ENCODE measurements around the gene CADPS2.

DNA sequence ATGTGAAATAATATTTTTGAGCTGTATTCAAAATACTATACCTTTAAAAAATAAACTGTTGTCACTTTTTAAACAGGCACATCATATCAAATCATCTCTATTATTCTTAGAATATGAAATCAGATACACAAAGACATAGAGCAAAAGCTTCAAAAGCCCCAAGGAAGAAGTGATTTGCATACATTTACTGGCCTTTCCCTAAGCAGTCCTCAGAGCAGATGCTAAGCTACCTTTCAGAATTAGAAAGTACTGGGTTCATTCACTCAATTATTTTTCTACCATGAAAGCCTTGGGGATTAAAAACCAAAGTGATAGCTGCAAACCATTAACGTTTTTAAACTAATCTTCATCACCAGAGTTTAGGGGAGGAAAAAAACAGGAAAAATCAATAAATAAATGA, 127.8 kb downstream of the CADPS2 start:
- TF ChIP-seq TAF1 (IDR thresholded peaks at IDR 0.05; ENCODE audit: borderline replicate concordance, insufficient read depth, low read length): no peak
- no peak for TF ChIP-seq FOXP2 (optimal IDR thresholded peaks at IDR 0.05; ENCODE audit: borderline replicate concordance, extremely low read depth, extremely low read length, insufficient read depth)
- no peak for TF ChIP-seq POLR2AphosphoS5 (IDR thresholded peaks at IDR 0.05; ENCODE audit: low read depth, low read length)
- TF ChIP-seq, protein P1, sequence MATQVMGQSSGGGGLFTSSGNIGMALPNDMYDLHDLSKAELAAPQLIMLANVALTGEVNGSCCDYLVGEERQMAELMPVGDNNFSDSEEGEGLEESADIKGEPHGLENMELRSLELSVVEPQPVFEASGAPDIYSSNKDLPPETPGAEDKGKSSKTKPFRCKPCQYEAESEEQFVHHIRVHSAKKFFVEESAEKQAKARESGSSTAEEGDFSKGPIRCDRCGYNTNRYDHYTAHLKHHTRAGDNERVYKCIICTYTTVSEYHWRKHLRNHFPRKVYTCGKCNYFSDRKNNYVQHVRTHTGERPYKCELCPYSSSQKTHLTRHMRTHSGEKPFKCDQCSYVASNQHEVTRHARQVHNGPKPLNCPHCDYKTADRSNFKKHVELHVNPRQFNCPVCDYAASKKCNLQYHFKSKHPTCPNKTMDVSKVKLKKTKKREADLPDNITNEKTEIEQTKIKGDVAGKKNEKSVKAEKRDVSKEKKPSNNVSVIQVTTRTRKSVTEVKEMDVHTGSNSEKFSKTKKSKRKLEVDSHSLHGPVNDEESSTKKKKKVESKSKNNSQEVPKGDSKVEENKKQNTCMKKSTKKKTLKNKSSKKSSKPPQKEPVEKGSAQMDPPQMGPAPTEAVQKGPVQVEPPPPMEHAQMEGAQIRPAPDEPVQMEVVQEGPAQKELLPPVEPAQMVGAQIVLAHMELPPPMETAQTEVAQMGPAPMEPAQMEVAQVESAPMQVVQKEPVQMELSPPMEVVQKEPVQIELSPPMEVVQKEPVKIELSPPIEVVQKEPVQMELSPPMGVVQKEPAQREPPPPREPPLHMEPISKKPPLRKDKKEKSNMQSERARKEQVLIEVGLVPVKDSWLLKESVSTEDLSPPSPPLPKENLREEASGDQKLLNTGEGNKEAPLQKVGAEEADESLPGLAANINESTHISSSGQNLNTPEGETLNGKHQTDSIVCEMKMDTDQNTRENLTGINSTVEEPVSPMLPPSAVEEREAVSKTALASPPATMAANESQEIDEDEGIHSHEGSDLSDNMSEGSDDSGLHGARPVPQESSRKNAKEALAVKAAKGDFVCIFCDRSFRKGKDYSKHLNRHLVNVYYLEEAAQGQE (IDR thresholded peaks at IDR 0.05; ENCODE audit: insufficient read depth in 1 of 2, low read depth in 2 of 2, low read length in 2 of 2): no peak
- TF ChIP-seq SIN3A (IDR thresholded peaks at IDR 0.05; ENCODE audit: borderline replicate concordance, insufficient read depth, low read length): no peak

Measured in PFSK-1 (cell line).